ENCODE results near the gene TNFSF13.

TNFSF13 gene

DNA sequence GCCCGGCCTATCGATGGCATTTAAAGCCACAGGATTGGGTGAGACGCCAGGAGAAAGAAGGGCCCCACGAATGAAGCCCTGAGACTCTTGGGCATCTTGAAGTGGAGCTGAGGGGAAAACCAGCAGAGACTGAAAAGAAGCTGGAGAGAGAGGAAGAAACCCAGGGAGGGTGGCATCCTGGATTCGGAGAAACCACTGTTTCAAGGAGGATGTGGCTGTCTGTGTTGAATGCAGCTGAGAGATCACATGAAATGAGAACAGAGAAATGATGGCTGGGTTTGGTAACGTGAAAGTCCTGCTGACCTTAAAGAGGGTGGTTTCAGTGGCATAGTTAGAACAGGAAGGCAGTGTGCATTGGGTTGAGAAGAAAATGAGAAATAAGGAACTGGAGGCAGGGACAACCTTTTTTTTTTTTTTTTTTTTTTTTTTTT lies 5.9 kb upstream of the TNFSF13 start:
- peak; percentile 65 for DNase-seq

DNA sequence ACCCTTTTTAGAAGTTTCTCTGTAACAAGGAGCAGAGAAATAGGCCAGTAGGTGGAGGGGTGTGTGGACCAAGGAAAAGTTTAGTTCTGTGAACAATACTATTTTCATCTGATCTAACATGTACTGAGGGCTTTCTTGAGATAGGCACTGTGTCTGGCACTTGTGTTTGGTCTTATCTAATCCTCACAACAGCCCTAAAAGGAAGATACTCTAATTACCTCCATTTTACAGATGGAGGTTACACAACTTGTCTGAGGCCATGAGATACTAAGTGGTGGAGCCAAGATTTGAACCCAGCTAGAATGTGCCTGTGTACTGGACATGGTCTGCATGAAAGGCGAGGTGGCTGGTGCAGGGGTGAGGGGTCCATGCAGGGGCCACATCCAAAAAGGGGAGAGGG lies 5.2 kb upstream of the TNFSF13 start:
- no peak for DNase-seq

DNA sequence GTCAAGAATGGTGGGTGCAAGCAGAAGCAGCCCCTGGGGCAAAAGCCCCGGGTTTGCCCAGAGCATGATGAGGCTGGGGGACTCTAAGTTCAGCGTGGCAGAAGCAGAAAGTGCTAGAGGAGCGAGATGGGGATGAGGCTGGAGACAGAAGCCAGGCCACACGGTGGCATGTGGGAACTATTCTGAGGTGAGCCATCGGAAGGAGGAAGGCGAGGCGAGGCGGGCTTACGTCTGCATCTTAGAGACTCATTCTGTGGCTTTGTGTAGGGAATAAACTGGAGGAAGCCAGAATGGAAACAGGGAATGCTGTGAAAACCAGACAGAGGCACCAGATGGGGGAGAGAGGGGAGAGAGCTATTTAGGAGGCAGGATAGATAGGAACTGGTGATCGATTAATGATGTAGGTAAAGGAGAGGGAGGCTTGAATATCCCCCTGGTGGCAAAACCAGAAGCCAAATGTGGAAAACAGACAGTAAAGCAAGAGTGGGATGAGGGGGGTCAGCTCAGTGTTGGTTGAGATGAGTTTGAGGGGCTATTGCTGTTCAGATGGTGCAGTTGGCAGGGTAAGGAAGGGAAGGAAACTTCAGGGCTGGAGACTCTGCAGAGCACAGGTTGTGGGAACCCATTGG lies 3.1 kb upstream of the TNFSF13 start:
- no peak for DNase-seq

DNA sequence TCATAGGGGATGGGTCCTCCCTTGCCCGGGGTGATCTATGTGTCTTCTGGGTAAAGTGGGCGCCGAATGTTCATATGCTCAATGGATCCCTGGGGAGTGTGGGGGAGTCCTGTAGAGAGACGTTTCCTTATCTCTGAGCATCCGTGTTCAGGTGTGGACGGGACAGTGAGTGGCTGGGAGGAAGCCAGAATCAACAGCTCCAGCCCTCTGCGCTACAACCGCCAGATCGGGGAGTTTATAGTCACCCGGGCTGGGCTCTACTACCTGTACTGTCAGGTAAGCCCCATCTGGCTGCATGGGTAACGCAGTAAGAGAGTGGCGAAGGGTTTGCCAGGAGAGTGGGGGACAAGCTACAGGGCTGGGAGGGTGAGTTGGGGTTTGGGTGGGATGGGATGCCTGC lies 1.9 kb upstream of the TNFSF13 start:
- DNase-seq: no peak

DNA sequence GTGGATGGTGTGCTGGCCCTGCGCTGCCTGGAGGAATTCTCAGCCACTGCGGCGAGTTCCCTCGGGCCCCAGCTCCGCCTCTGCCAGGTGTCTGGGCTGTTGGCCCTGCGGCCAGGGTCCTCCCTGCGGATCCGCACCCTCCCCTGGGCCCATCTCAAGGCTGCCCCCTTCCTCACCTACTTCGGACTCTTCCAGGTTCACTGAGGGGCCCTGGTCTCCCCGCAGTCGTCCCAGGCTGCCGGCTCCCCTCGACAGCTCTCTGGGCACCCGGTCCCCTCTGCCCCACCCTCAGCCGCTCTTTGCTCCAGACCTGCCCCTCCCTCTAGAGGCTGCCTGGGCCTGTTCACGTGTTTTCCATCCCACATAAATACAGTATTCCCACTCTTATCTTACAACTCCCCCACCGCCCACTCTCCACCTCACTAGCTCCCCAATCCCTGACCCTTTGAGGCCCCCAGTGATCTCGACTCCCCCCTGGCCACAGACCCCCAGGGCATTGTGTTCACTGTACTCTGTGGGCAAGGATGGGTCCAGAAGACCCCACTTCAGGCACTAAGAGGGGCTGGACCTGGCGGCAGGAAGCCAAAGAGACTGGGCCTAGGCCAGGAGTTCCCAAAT lies 1.3 kb upstream of the TNFSF13 start:
- DNase-seq: no peak

DNA sequence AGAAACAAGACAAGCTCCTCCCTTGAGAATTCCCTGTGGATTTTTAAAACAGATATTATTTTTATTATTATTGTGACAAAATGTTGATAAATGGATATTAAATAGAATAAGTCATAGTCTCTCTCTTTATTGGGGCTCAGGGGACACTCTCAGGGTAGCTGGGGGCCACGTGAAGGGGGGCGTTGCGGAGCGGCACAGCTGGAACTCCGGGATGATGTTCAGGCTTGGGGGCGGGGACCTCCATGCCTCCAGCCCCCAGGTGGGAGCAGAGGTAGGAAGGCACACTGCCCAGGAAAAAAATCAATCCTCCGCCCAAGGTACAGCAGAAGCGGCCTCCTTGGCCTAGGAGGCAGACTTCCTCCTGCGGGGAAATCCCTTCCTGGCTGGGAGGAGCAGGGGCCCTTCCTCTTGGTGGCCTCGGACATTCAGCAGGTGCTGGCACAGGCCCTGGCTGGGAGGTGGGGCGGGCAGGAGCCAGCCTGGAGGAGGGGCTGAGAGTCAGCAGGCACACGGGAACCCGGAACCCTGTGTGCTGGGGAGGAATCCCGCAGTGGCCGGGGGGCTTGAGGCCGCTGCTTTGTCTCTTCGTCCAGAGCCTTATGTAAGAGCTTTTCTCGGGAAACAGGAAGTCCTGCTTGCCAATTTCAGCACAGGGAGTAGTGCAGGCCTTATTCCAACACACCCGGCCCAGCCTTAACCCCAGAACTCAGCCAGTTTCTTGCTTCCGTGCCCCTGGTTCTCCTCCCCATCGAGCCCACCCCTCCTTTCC lies 591 bp upstream of the TNFSF13 start:
- peak; percentile 31 for DNase-seq

DNA sequence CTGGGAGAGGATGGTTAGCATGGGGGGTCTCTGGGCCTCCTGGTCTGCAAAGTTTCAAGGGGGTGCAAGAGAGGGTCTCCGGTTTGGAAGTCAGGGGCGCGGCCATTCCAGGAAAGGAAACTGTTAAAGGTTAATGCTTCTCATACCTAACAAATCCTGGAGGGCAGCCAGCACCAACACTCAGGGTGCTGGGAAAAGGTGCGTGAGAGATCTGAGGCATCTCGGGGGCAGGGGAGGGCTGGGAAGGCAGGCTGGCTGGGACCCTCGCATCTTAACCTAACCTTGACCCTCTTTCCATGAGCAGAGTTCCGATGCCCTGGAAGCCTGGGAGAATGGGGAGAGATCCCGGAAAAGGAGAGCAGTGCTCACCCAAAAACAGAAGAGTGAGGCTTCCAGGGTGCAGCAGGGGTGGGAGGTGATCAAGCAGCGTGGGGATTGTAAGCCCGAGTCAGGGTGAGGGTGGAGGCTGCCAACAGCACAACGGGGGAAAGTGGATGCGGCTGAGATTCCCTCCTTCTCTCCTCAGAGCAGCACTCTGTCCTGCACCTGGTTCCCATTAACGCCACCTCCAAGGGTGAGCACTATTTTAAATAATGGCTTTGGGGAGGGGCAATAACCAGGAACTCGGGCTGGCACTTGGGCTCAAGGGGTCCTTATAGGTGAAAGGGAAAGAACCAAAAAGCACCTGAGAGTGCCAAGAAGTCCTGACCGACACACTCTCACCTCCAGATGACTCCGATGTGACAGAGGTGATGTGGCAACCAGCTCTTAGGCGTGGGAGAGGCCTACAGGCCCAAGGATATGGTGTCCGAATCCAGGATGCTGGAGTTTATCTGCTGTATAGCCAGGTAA lies 996 bp downstream of the TNFSF13 start:
- DNase-seq: no peak

DNA sequence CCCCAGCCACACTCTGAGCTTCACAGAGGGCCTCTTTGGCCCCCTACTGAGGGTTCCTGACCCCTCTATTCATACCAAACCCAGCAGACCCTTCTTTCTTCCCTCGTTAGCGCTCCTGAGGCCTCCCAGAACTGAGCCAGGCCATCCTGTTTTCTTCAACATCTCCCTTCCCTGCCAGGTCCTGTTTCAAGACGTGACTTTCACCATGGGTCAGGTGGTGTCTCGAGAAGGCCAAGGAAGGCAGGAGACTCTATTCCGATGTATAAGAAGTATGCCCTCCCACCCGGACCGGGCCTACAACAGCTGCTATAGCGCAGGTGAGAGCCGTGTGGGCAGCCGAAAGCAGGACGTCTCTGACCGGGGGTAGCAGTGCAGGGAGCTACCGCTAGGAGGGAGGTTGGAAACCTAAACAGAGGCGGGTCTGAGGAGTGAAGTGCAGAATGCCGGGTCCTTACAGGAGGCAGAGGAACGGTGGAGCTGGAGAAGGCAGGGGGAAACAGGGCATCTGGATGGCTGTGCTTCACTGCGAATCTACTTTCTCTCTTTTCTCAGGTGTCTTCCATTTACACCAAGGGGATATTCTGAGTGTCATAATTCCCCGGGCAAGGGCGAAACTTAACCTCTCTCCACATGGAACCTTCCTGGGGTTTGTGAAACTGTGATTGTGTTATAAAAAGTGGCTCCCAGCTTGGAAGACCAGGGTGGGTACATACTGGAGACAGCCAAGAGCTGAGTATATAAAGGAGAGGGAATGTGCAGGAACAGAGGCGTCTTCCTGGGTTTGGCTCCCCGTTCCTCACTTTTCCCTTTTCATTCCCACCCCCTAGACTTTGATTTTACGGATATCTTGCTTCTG lies 1.9 kb downstream of the TNFSF13 start:
- peak; percentile 67 for DNase-seq

DNA sequence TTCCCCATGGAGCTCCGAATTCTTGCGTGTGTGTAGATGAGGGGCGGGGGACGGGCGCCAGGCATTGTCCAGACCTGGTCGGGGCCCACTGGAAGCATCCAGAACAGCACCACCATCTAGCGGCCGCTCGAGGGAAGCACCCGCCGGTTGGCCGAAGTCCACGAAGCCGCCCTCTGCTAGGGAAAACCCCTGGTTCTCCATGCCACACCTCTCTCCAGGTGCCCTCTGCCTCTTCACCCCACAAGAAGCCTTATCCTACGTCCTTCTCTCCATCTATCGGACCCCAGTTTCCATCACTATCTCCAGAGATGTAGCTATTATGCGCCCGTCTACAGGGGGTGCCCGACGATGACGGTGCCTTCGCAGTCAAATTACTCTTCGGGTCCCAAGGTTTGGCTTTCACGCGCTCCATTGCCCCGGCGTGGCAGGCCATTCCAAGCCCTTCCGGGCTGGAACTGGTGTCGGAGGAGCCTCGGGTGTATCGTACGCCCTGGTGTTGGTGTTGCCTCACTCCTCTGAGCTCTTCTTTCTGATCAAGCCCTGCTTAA lies 2.6 kb downstream of the TNFSF13 start:
- DNase-seq: peak; percentile 87

DNA sequence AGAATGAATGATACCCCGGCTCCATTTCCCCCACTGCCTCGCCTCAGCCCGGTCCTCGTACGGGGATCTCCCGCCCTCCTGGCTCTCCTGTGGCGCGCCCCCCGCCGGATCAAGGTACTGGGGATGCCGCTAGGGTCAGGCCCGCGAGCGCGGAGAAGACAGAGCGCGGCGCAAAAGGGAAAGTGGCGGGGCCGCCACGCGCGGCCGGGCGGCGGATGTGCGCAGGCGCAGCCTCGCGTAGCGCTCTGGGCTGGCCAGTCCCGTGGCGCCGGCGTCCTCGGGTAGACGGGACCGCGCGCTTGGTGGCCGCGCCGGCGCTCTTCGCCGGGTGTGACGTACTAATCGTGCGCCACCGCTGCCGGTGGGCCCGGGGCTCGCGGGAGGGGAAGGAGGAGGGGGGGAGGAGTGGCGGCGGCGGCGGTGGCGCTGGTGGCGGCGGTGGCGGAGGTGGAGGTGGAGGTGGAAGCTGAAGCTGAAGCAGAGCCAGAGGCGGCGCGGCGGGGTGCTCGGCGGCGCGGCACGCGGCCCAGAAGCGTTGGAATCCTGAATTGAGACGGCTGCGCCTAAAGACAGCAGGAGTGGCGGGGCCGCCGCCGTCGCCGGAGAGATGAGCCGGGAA lies 3.1 kb downstream of the TNFSF13 start, which contains the start of gene SENP3:
Gene SENP3, plus strand, starts transcription at position 331 of the 619 bp plus-strand sequence. CDS start 1,158 bp downstream, outside the sequence.
- peak; percentile 94 for DNase-seq

DNA sequence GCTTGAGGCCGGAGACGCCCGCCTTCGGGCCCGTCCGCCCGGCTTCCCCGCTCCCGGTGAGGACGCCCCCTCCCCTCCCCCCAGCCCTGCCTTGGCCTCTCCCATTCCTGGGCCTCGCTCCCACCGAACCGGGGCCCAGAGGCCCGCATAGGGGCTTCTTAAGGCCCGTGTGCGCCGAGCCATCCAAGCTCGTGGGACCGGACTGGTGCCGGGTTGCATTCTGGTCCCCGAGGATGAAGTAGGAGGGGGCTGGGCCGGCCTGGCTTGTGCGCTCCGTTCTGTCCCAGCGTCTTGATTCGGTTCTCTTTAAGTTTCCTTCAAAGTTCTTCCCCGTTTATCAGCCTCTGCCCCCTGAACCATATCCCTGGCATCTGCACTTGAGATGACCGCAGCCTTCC lies 3.7 kb downstream of the TNFSF13 start:
- DNase-seq: no peak

DNA sequence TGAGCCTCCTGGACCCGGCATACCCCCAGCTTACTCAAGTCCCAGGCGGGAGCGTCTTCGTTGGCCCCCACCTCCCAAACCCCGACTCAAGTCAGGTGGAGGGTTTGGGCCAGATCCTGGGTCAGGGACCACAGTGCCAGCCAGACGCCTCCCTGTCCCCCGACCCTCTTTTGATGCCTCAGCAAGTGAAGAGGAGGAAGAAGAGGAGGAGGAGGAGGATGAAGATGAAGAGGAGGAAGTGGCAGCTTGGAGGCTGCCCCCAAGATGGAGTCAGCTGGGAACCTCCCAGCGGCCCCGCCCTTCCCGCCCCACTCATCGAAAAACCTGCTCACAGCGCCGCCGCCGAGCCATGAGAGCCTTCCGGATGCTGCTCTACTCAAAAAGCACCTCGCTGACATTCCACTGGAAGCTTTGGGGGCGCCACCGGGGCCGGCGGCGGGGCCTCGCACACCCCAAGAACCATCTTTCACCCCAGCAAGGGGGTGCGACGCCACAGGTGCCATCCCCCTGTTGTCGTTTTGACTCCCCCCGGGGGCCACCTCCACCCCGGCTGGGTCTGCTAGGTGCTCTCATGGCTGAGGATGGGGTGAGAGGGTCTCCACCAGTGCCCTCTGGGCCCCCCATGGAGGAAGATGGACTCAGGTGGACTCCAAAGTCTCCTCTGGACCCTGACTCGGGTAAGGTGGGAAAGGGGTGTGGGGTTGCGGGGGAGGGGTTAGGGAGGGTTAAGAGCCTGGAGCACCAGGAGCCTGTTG lies 4.7 kb downstream of the TNFSF13 start:
- DNase-seq: no peak

DNA sequence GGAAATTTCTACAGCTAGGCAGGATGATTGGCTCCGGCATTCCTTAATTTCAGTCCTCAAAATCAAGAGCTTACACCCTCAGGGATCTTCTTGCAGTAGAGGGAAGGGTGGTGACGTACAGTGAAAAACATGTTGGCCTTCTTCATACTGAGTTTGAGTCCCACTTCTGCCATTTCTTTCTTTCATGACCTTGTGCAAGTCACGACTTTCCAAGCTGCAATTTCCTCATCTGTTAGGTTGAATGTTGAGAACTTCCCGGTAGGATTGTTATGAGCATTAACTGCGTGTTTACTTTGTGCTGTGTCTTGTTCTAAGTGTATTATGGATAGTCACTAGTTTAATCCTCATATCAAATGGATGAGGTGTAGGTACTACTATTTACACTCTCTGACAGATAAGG lies 11.0 kb downstream of the TNFSF13 start:
- no peak for DNase-seq

DNA sequence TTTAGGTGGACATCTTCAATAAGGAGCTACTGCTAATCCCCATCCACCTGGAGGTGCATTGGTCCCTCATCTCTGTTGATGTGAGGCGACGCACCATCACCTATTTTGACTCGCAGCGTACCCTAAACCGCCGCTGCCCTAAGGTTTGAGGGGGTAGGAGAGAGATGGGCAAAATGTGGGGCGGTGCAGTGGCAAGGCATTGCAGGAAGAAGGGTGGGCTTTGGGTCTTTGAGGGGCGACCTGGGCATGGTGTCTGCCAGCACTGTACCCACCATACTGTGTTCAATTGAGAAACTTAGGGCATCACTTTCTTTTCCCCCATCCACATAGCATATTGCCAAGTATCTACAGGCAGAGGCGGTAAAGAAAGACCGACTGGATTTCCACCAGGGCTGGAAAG lies 11.8 kb downstream of the TNFSF13 start:
- no peak for DNase-seq

DNA sequence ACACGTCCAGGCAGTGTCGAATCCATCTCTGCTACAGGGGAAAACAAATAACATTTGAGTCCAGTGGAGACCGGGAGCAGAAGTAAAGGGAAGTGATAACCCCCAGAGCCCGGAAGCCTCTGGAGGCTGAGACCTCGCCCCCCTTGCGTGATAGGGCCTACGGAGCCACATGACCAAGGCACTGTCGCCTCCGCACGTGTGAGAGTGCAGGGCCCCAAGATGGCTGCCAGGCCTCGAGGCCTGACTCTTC lies 13.7 kb downstream of the TNFSF13 start:
- no peak for DNase-seq

DNA sequence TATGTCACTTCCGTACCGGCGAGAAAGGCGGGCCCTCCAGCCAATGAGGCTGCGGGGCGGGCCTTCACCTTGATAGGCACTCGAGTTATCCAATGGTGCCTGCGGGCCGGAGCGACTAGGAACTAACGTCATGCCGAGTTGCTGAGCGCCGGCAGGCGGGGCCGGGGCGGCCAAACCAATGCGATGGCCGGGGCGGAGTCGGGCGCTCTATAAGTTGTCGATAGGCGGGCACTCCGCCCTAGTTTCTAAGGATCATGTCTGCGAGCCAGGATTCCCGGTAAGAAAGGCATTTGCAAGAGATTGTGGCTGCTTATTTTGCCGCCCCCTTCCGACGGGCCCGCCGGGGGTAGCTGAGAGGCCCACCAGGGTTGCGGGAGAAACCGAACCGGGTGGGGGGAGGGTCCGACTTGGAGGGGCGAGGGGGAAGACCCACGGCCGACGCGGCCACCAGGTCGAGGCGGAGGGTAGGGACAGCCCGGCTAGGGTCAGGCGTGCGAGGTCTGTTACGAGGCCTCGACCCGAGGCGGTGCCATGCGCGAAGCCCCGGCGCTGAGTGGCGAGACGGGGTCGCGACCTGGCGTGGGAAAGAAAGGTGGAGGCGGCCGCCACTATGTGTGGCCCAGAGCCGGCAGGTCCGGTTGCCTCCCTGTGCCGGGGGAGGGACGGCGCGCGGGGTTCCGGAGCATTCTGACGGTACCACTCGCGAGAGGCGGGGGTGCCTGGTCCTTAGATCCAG lies 14.2 kb downstream of the TNFSF13 start:
- DNase-seq: peak; percentile 100

DNA sequence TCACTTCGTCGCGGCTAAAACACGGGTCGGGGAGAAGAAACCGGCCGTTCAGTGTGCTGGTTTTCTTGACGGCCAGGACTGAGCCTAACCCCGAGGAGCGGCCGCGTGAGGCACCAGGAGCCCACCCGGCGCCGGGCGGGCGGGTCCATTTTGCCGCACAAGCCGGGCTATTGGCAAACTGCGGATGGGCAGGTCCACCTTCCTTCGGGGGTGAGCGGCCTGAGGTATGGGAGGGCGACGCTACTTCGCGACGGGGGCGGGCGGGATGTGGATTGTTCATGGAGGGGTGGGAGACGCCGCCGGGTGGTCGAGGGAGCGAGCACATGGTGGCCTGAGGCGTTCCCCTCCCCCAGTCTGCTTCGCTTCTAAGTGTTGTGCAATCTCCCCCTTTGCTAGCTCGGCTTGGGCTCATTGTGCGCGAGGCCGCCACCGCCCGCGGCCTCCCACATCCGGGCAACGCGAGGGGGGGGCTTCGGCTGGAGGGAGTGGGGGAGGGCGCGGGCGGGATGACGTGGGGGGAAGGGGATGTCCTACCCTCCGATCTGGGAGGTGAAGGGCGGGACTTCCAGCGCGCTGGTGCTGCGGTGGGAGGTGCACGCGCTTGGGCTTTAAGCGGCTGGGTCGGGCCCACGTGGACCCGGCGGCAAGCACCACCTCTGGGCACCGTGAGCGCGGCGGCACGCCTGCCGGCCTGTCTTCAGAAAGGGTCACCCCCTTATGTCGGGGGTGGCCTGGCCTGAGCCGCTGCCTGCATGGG lies 15.0 kb downstream of the TNFSF13 start:
- peak; percentile 95 for DNase-seq

DNA sequence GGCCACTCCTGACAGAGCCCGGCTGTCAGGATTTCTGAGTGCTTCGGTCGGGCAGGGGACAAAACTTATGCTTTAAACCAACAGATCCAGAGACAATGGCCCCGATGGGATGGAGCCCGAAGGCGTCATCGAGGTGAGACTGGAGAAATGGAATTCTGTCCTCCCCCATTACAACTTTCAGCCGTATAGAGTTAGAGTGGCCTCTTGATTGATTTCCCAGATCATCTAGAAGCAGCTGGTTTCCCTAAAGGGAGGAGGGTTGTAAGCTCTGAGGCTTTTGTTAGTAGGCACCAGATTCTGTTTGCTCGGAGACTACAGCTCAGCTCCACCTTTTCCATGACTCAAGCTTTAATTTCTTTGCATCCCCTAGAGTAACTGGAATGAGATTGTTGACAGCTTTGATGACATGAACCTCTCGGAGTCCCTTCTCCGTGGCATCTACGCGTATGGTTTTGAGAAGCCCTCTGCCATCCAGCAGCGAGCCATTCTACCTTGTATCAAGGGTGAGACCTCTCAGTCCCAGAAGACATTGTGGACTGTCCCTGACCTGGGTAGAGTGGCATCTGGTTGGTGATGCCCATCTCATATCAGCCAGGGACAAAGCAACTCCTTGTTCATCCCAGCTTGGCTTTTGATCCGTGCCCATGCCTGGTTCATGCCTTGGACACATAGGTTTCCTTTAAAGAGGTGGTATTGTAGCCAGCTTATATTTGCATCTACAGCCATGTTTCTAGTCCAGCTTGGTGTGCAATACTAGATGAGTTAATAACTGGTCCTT lies 15.8 kb downstream of the TNFSF13 start:
- DNase-seq: peak; percentile 23

DNA sequence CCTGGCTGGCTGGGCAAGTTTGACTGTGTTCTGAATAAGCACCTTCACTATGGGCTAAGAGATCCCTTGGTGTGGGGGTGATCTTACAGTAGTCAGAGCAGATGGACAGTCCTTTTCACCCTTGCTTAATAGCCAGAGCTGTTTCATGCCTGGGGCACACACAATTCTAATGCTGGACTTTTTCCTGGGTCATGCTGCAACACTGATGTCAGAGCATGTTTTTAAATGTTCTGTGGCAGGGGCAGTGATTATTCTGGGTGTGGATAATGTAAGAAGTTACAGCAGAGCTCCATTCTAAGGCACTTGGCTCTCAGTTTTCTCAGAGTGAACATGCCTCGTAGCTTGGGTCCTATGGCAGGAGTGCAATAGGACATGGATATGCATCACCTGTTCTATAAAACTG lies 16.9 kb downstream of the TNFSF13 start:
- no peak for DNase-seq

All from CD4-positive, alpha-beta T cell treated with Interleukin-17A for 1 hour (primary cell).